ENCODE measurements around the gene COL2A1.

DNA sequence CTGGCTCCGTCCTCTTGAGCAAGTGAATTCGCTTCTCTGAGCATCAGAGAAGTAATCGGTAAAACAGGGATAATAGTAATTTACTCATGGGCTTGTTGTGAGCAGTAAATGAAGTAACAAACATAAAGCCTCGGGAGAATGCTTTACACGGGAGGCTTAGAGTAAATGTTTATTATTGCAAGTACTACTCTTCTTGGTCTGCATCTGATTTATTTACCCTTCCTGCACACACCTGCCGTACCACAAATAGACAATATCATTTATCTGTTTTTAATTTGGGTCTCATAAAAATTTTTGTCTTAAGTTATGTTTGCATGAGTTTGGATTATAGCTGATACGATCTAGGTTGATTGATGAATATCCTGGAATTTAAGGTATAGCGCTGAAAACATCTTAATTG, 7.8 kb upstream of the COL2A1 start:
- TF ChIP-seq POLR2A (IDR thresholded peaks at IDR 0.05) = no peak
- TF ChIP-seq, protein P1, sequence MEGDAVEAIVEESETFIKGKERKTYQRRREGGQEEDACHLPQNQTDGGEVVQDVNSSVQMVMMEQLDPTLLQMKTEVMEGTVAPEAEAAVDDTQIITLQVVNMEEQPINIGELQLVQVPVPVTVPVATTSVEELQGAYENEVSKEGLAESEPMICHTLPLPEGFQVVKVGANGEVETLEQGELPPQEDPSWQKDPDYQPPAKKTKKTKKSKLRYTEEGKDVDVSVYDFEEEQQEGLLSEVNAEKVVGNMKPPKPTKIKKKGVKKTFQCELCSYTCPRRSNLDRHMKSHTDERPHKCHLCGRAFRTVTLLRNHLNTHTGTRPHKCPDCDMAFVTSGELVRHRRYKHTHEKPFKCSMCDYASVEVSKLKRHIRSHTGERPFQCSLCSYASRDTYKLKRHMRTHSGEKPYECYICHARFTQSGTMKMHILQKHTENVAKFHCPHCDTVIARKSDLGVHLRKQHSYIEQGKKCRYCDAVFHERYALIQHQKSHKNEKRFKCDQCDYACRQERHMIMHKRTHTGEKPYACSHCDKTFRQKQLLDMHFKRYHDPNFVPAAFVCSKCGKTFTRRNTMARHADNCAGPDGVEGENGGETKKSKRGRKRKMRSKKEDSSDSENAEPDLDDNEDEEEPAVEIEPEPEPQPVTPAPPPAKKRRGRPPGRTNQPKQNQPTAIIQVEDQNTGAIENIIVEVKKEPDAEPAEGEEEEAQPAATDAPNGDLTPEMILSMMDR (IDR thresholded peaks at IDR 0.05) = no peak
